HepG2 (cell line): Measurements from ENCODE around the gene MYD88.

Experiments
- BRF2 ChIP-seq: sonication (generic); formaldehyde crosslinking; IDR thresholded peaks from 2 replicates; pipeline ENCODE4 v1.8.1; 2022; ENCODE audit warnings: mild to moderate bottlenecking, missing genetic modification reagents
- ELF3 ChIP-seq: IDR thresholded peaks from 2 replicates; pipeline ENCODE4 v1.6.1; 2016; ENCODE audit warnings: missing genetic modification reagents, missing compliant biosample characterization
- GABPA ChIP-seq, 2 experiments: IDR thresholded peaks; 2 replicates each; pipeline ENCODE4 v1.6.1; 2011 to 2016; ENCODE audit warnings: low read depth in 2 of 2, low read length in 1 of 2, missing biosample characterization in 1 of 2, missing genetic modification characterization in 1 of 2
- POLR2A ChIP-seq, 2 experiments: IDR thresholded peaks; 2 replicates each; pipeline ENCODE4 v1.6.1; 2011; ENCODE audit warnings: low read depth in 2 of 2, low read length in 2 of 2, mild to moderate bottlenecking in 1 of 2, moderate library complexity in 1 of 2; ENCODE audit not compliant: insufficient read depth in 1 of 2
- ZNF282 ChIP-seq: fragments of 450-650 bp; IDR thresholded peaks from 2 replicates; pipeline ENCODE4 v1.6.1; 2018; ENCODE audit not compliant: partially characterized antibody
- ZNF776 ChIP-seq: sonication (generic); formaldehyde crosslinking; IDR thresholded peaks from 2 replicates; pipeline ENCODE4 v1.4.0; 2020; ENCODE audit warnings: mild to moderate bottlenecking, missing genetic modification reagents
- TF ChIP-seq, protein P1 (sequence below): sonication (generic); formaldehyde crosslinking; IDR thresholded peaks from 2 replicates; pipeline ENCODE4 v1.4.0; 2020; ENCODE audit warnings: mild to moderate bottlenecking, missing genetic modification reagents
- TF ChIP-seq, protein P2 (sequence below), 2 experiments: sonication (generic) in 1 of 2; formaldehyde crosslinking in 1 of 2; IDR thresholded peaks; 2 replicates each; pipeline versions ENCODE4 v1.4.0 to v1.6.1; 2018 to 2020; ENCODE audit warnings: missing genetic modification reagents in 2 of 2, borderline replicate concordance in 1 of 2, low read depth in 1 of 2, mild to moderate bottlenecking in 1 of 2, missing biosample characterization in 1 of 2
- TF ChIP-seq, protein P3 (sequence below): IDR thresholded peaks from 2 replicates; pipeline ENCODE4 v1.6.1; 2016; ENCODE audit warnings: mild to moderate bottlenecking
- TF ChIP-seq, protein P4 (sequence below): fragments of 450-650 bp; IDR thresholded peaks from 2 replicates; pipeline ENCODE4 v1.6.1; 2016

DNA sequence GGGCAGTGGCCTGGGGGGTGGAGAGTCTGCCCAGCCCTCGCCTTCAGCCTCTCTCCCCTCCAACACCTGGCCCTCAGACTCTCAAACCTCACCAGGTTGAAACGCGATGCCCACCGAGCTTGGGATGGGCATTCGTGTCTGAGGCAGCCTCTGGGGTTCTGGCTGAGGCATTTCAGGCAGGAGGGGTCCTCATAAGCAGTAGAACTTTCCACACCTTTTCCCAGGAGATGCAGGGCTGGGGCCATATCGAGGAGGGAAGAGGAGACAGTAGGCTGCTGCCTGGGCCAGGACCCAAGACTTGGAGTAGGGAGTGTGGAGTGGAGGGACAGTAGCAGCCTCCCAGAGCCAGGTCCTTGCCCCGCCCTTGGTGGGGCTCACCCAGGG is 26.1 kb upstream of the MYD88 start:
- TF ChIP-seq, protein P1, sequence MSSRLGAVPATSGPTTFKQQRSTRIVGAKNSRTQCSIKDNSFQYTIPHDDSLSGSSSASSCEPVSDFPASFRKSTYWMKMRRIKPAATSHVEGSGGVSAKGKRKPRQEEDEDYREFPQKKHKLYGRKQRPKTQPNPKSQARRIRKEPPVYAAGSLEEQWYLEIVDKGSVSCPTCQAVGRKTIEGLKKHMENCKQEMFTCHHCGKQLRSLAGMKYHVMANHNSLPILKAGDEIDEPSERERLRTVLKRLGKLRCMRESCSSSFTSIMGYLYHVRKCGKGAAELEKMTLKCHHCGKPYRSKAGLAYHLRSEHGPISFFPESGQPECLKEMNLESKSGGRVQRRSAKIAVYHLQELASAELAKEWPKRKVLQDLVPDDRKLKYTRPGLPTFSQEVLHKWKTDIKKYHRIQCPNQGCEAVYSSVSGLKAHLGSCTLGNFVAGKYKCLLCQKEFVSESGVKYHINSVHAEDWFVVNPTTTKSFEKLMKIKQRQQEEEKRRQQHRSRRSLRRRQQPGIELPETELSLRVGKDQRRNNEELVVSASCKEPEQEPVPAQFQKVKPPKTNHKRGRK (CRISPR knock-in tag), result no peak
- TF ChIP-seq ZNF282 (no peak), POLR2A (IDR thresholded peaks at IDR 0.05; ENCODE audit: insufficient read depth in 1 of 2, low read depth in 2 of 2, low read length in 2 of 2) (no peak), GABPA (IDR thresholded peaks at IDR 0.05; ENCODE audit: low read depth, low read length) (no peak), GABPA (CRISPR knock-in tag; IDR thresholded peaks at IDR 0.05; ENCODE audit: low read depth) (no peak), BRF2 (no peak), ZNF776 (no peak), ELF3 (CRISPR knock-in tag) (no peak)
- TF ChIP-seq, protein P2, sequence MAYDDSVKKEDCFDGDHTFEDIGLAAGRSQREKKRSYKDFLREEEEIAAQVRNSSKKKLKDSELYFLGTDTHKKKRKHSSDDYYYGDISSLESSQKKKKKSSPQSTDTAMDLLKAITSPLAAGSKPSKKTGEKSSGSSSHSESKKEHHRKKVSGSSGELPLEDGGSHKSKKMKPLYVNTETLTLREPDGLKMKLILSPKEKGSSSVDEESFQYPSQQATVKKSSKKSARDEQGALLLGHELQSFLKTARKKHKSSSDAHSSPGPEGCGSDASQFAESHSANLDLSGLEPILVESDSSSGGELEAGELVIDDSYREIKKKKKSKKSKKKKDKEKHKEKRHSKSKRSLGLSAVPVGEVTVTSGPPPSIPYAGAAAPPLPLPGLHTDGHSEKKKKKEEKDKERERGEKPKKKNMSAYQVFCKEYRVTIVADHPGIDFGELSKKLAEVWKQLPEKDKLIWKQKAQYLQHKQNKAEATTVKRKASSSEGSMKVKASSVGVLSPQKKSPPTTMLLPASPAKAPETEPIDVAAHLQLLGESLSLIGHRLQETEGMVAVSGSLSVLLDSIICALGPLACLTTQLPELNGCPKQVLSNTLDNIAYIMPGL (CRISPR knock-in tag; IDR thresholded peaks at IDR 0.05; ENCODE audit: borderline replicate concordance in 1 of 2, low read depth in 1 of 2), result no peak
- TF ChIP-seq, protein P3, sequence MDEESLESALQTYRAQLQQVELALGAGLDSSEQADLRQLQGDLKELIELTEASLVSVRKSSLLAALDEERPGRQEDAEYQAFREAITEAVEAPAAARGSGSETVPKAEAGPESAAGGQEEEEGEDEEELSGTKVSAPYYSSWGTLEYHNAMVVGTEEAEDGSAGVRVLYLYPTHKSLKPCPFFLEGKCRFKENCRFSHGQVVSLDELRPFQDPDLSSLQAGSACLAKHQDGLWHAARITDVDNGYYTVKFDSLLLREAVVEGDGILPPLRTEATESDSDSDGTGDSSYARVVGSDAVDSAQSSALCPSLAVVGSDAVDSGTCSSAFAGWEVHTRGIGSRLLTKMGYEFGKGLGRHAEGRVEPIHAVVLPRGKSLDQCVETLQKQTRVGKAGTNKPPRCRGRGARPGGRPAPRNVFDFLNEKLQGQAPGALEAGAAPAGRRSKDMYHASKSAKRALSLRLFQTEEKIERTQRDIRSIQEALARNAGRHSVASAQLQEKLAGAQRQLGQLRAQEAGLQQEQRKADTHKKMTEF (CRISPR knock-in tag), result no peak
- TF ChIP-seq, protein P4, sequence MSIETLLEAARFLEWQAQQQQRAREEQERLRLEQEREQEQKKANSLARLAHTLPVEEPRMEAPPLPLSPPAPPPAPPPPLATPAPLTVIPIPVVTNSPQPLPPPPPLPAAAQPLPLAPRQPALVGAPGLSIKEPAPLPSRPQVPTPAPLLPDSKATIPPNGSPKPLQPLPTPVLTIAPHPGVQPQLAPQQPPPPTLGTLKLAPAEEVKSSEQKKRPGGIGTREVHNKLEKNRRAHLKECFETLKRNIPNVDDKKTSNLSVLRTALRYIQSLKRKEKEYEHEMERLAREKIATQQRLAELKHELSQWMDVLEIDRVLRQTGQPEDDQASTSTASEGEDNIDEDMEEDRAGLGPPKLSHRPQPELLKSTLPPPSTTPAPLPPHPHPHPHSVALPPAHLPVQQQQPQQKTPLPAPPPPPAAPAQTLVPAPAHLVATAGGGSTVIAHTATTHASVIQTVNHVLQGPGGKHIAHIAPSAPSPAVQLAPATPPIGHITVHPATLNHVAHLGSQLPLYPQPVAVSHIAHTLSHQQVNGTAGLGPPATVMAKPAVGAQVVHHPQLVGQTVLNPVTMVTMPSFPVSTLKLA, result no peak
